Ectodermal cell (in vitro differentiated cells): ENCODE data around the gene NOC3L.

Source experiments
- H3K27ac ChIP-seq: 2 replicates; pipeline ENCODE4 v1.7.0; 2013; ENCODE audit warnings: mild to moderate bottlenecking, low read depth, low read length; ENCODE audit not compliant: insufficient read depth, poor library complexity, severe bottlenecking
- H3K27me3 ChIP-seq: 2 replicates; pipeline ENCODE4 v1.7.0; 2013; ENCODE audit warnings: mild to moderate bottlenecking, low read length; ENCODE audit not compliant: insufficient read depth, control insufficient read depth, poor library complexity, severe bottlenecking
- H3K36me3 ChIP-seq: one replicate; pipeline ENCODE4 v1.7.0; 2013; ENCODE audit warnings: low read length; ENCODE audit not compliant: control insufficient read depth, insufficient read depth
- H3K4me1 ChIP-seq: one replicate; pipeline ENCODE4 v1.7.0; 2013; ENCODE audit warnings: low read length; ENCODE audit not compliant: control insufficient read depth, insufficient read depth
- H3K4me3 ChIP-seq: 2 replicates; pipeline ENCODE4 v1.7.0; 2013; ENCODE audit warnings: low read depth, low read length, control low read depth; ENCODE audit not compliant: insufficient read depth
- H3K9me3 ChIP-seq: 2 replicates; pipeline ENCODE4 v1.7.0; 2013; ENCODE audit warnings: mild to moderate bottlenecking, low read length, moderate library complexity; ENCODE audit not compliant: control insufficient read depth
- WGBS, 2 experiments: methylation state at CpG; one replicate each; pipeline ENCODE4 v1.1.7; 2013; ENCODE audit warnings: missing lambda C conversion rate in 2 of 2; 5-methylcytosine and 5-hydroxymethylcytosine counted together

NOC3L gene

DNA sequence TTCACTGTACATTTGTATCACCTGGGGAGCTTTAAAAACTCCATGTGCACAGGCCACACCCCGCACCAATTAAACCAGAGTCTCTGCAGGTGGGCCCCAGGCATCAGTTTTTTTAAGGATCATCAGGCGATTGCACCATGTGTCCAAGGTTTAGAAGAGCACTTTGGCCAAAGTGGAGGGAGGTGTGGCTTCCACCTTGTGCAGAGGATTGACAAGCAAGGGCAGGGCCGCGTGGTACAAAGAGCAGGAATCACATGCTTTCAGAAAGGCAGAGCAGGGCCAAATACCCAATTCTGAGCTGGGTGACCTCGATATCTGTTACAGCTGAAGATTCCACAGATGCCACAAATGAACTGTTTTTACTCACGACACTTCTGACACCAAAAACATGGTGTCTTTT lies 52.4 kb downstream of the NOC3L start:
- Histone ChIP-seq H3K4me3 (no peak overlapping the region), H3K36me3 (no peaks in the 10 kb centered on the region), H3K27me3 (no peaks in the 10 kb centered on the region), H3K27ac (no peak overlapping the region), H3K9me3 (no peaks in the 10 kb centered on the region), H3K4me1 (no peaks in the 10 kb centered on the region)
- 90 to 91% methylated on average over 6 of the region's 6 CpGs for WGBS, 2 experiments

DNA sequence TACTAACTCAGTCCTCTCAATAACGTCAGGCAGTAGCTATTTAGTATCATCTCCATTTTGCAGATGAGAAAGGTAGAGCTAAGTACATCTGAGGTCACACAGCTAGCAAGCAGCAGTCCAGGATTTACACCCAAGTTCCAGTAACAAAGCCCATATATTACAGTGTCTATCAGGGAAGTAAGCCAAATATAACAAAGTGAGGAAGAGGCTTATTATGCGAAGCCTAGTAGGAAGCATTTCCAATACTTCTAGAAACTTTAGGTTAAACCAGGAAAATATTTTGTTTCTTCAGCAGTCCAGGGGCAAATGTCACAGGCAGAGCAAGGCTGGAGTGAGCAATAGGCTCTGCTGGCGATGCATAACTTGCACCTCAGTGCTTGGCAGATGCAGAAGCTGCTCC lies 53.9 kb downstream of the NOC3L start:
- WGBS, 2 experiments, result 92 to 96% methylated on average over 3 of the region's 3 CpGs
- Histone ChIP-seq H3K9me3 (no peaks in the 10 kb centered on the region), H3K4me1 (no peaks in the 10 kb centered on the region), H3K36me3 (no peaks in the 10 kb centered on the region), H3K27me3 (no peaks in the 10 kb centered on the region), H3K4me3 (no peak overlapping the region), H3K27ac (no peak overlapping the region)

DNA sequence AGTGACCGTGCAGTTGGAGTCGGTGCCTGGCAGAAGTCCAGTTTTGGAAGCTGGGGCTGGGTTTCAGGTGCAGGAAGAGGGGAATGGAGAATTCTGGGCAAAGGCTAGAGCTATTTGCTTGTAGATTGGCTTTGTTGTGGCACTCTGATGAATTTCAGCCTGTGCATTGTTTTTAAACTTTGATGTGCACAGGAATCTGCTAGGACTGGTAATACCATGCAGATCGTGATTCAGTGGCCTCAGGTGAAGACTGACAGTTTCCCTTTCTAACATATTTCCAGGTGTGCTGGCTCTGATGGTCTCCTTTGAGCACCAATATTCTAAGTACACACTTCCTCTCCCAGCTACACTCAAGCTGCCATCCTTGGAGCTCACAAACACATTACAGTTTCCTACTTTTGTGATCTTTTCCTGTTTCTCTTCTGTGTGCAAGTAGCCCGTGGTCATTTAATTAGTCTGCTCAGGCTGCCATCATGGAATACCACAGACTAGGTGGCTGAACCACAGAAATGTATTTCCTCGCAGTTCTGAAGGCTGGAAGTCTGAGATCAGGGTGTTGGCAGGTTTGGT lies 55.6 kb downstream of the NOC3L start:
- 95 to 97% methylated on average over 5 of the region's 5 CpGs for WGBS, 2 experiments
- no peaks in the 10 kb centered on the region for H3K9me3 ChIP-seq
- H3K4me1 ChIP-seq, result no peaks in the 10 kb centered on the region
- H3K4me3 ChIP-seq, result no peak overlapping the region
- H3K27ac ChIP-seq, result no peak overlapping the region
- H3K36me3 ChIP-seq, result no peaks in the 10 kb centered on the region
- H3K27me3 ChIP-seq, result no peaks in the 10 kb centered on the region

DNA sequence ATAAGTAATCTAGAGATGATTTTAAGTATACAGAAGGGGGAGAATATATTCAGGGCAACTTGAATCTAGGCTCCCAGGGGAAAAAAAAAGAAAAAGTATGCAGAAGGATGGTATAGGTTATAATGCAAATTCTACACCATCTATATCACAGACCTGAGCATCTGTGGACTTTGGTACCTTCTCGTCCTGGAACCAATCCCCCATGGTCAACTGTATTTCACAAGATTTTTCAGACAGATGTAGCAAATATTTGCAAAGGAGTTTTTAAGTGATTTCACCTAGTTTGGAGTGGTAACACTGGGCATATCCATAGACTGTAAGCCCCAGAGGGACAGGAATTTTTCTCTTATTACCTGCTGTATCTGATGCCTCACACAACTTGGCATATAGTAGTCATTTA lies 58.8 kb downstream of the NOC3L start:
- Histone ChIP-seq H3K27me3 (no peaks in the 10 kb centered on the region), H3K36me3 (no peaks in the 10 kb centered on the region), H3K9me3 (no peaks in the 10 kb centered on the region), H3K4me3 (no peak overlapping the region), H3K27ac (no peak overlapping the region), H3K4me1 (no peaks in the 10 kb centered on the region)
- 100% methylated on average over 1 of the region's 1 CpG for WGBS, 2 experiments

DNA sequence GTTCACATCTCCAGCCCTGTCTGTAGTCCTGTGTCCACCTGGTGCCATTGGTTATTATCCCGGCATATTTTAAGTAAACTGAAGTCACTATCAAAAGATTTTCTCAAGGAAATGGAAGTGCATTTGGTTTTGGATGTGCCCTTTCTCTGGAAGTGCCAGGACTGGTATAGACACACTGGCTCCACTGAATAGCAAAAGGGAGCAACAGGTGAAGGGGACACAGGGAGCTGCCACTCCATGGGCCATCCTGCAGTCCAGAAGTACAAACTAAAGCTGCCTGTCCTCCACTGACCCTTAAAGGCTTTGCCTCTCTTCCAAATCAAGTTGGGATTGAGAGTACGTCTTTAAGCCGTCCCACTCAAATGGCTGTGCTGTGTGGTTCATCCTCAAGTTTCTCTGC lies 62.7 kb downstream of the NOC3L start:
- 93 to 97% methylated on average over 3 of the region's 3 CpGs for WGBS, 2 experiments
- Histone ChIP-seq H3K27me3 (no peaks in the 10 kb centered on the region), H3K27ac (no peak overlapping the region), H3K9me3 (no peaks in the 10 kb centered on the region), H3K36me3 (no peaks in the 10 kb centered on the region), H3K4me3 (no peak overlapping the region), H3K4me1 (no peaks in the 10 kb centered on the region)

DNA sequence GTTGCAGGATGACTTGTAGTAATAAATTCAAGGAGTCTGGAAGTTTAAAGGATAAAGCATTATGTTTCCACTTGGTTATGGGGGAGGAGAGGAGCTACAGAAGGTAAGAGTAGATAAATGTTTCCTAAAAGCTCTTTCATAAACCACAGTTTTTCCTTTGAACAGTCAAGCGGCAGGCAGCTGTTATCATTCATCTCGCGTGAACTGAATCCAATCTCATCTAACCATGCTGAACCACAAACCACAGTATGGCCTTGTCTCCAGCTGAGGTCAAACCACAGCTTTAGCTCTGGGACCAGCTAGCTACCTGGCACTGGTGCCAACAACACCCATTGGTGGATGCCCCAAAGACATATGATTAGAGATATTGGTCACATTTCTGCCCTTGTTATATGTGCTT lies 63.3 kb downstream of the NOC3L start:
- no peaks in the 10 kb centered on the region for H3K4me1 ChIP-seq
- no peak overlapping the region for H3K4me3 ChIP-seq
- no peaks in the 10 kb centered on the region for H3K36me3 ChIP-seq
- H3K9me3 ChIP-seq, result no peaks in the 10 kb centered on the region
- H3K27ac ChIP-seq, result no peak overlapping the region
- H3K27me3 ChIP-seq, result no peaks in the 10 kb centered on the region
- WGBS, 2 experiments, result 96 to 98% methylated on average over 3 of the region's 3 CpGs

DNA sequence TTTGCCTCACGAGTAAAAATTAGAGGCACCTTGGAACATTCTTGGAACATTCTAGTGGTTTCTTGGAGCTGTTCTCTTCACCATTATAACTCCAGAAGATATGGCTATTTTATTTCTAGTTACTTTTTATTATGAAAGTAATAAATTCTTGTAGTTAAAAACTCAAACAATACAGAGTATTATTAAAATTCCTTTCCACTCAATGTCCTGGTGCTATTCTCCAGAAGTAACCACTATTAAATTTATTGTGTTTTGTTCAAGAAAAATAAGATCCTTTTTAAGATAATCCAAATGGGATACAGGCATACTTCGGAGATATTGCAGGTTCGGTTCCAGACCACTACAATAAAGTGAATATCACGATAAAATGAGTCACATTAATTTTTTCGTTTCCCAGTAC lies 68.6 kb downstream of the NOC3L start:
- WGBS, 2 experiments, result 88 to 94% methylated on average over 4 to 5 of the region's 5 CpGs
- Histone ChIP-seq H3K36me3 (no peaks in the 10 kb centered on the region), H3K27me3 (no peaks in the 10 kb centered on the region), H3K4me3 (no peak overlapping the region), H3K27ac (no peak overlapping the region), H3K9me3 (no peaks in the 10 kb centered on the region), H3K4me1 (peaks cover under 1% of the 10 kb centered on the region)

DNA sequence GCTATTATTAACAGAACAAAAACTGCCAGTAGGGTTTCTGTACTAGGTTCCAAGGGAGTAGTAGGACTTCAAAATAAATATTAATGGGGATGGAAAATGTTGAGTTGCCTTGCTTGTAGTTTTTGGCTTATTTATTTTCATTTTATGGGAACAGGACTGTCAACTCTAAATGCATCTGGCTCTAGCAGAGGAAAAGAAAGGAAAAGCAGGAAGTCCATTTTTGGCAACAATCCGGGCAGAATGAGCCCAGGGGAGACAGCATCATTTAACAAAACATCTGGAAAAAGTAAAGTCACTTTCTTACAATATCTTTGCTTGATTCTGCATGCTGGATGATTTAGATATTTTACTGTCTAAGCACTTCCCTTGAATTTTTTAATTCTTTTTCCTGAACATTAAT lies 69.4 kb downstream of the NOC3L start:
- 69 to 80% methylated on average over 1 of the region's 1 CpG for WGBS, 2 experiments
- Histone ChIP-seq H3K36me3 (no peaks in the 10 kb centered on the region), H3K4me3 (no peak overlapping the region), H3K27ac (no peak overlapping the region), H3K4me1 (peaks cover 7% of the 10 kb centered on the region), H3K9me3 (no peaks in the 10 kb centered on the region), H3K27me3 (no peaks in the 10 kb centered on the region)

DNA sequence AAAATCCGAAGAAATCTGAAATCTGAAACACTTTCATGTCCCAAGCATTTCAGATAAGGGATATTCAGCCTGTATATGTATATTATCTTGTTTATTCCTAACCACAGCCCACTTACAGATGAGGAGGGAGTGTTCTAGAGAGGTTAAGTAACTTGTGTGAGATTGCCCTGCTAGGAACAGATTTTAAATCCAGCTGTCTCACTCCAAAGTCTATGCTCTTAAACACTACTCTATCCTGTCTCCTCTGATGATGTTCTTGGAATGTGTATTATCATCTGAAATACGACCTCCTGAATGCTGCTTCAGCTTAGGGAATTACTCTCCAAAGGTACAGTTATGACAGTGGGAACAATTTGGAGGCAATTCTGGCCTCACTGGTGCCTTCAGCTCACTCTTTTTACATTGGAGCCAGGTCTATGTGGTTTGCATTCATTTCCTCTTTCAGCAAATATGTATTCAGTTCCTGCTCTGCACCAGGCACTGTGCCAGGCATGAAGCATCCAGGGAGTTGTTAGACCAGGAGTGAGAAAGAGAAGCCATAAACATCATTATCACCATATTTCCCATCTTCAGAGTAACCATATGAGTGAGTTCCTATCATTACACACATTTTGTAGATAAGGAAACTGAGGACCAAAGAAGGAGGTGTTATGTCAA lies 70.2 kb downstream of the NOC3L start:
- Histone ChIP-seq H3K27ac (no peak overlapping the region), H3K4me1 (peaks cover 7% of the 10 kb centered on the region), H3K9me3 (no peaks in the 10 kb centered on the region), H3K27me3 (no peaks in the 10 kb centered on the region), H3K36me3 (no peaks in the 10 kb centered on the region), H3K4me3 (no peak overlapping the region)
- 83 to 100% methylated on average over 2 of the region's 2 CpGs for WGBS, 2 experiments

DNA sequence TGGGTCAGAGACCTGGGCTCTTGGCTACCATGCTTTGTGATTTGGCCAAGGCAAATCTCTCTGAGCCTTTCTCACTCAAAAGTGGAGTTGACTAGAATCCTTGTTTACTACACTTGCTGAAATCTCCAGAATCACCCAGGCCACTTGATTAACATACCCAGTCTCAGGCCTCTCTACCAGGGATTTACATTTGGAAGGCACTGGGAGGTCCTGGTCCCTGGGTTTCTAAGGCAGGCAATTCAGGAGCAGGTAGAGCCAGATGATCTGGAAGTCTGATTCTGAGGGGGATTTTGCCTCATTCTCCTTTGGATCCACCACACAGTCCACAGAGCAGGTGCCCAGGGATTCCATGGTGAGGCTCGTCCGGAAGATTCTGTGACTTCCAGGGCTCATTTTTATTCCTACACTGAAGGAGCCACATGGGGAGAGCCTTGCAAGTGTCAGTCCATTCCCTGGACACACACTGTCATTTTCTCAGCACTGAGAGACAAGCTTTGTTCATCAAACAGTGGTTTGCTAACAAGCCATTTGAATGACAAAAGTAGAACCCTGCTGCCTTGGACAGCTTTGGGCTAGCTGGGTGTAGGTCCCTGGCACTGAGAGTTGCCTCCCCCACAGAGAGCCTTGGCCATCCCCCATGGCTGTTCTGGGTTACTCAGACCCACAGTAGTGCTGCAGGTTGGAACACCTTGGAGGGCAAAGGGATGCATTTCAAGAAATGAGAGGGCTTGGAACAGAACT lies 74.2 kb downstream of the NOC3L start:
- Histone ChIP-seq H3K4me1 (peaks cover 7% of the 10 kb centered on the region), H3K4me3 (no peak overlapping the region), H3K27ac (no peak overlapping the region), H3K9me3 (no peaks in the 10 kb centered on the region), H3K36me3 (no peaks in the 10 kb centered on the region), H3K27me3 (no peaks in the 10 kb centered on the region)
- 28 to 29% methylated on average over 2 of the region's 2 CpGs for WGBS, 2 experiments
